Measurements from ENCODE around the gene TMC6. TPM values are rescaled to one million over a fixed set of nuclear protein-coding genes. Genes with fewer than 3 reads are reported as not detected.

Gene TMC6
- total and polyA plus RNA-seq, 2 of the 4 experiments (the other 2 are of a cell fraction) = 0.19 TPM; not detected in 1

- WGBS, 2 experiments (ENCODE audit: extremely low coverage in 2 of 2, insufficient read length in 1 of 2) = no CpG with 5 or more reads among the region's 6 CpGs
- dilution Hi-C loops (cut with HindIII; ENCODE audit: low sequenced_read_pairs, unreplicated experiment) = no loop called here
Measured at GRCh38 chr17:78079253-78079652, 49.3 kb downstream of the TMC6 start.

More at GRCh38 chr17:78079253-78079652, 49.3 kb downstream of the TMC6 start:
- Histone ChIP-seq H3K23ac (ENCODE audit: low read depth, low read length) (no peak overlapping the region), H3K14ac (replicated peaks; ENCODE audit: low read depth, low read length) (no peak overlapping the region), H3K56ac (ENCODE audit: extremely low read depth, insufficient read depth, low read length) (no peak overlapping the region), H4K91ac (ENCODE audit: insufficient read depth, low read depth, low read length) (no peak overlapping the region), H3K9me3 (ENCODE audit: control insufficient read depth, insufficient read depth, low read length) (no peaks in the 10 kb centered on the region), H3K4me3 (ENCODE audit: insufficient read depth, low read depth, low read length) (no peak overlapping the region), H3K27me3 (ENCODE audit: control insufficient read depth, insufficient read depth, low read length) (no peaks in the 10 kb centered on the region), H2BK15ac (ENCODE audit: low read depth, low read length) (no peak overlapping the region), H3K18ac (ENCODE audit: low read depth, low read length) (no peak overlapping the region), H3K79me1 (ENCODE audit: low read depth in 1 of 2, low read length in 2 of 2) (no peaks in the 10 kb centered on the region), H2BK20ac (ENCODE audit: low read depth, low read length) (no peak overlapping the region), H2AK5ac (ENCODE audit: low read depth, low read length) (no peak overlapping the region), H4K20me1 (ENCODE audit: insufficient read depth, low read length) (no peaks in the 10 kb centered on the region), H3K4ac (ENCODE audit: low read depth, low read length) (no peak overlapping the region), H4K8ac (ENCODE audit: low read depth in 2 of 2, low read length in 2 of 2) (no peak overlapping the region), H2AFZ (replicated peaks; ENCODE audit: low read length, poor library complexity) (no peak overlapping the region), H2BK120ac (ENCODE audit: low read depth, low read length) (no peak overlapping the region), H3K27ac (ENCODE audit: insufficient read depth, low read length) (no peak overlapping the region), H3K9me1 (ENCODE audit: insufficient read depth, low read length) (no peaks in the 10 kb centered on the region), H3K4me2 (ENCODE audit: low read depth, low read length) (no peak overlapping the region), H3K4me1 (ENCODE audit: control insufficient read depth, insufficient read depth, low read length) (no peaks in the 10 kb centered on the region), H3K9ac (ENCODE audit: low read depth, low read length) (no peak overlapping the region), H3K36me3 (ENCODE audit: control insufficient read depth, insufficient read depth, low read length) (peaks cover 45% of the 10 kb centered on the region), H2BK5ac (ENCODE audit: low read depth, low read length, poor library complexity, severe bottlenecking) (no peak overlapping the region), H2AK9ac (replicated peaks; ENCODE audit: low read depth, low read length, poor library complexity) (no peak overlapping the region), H4K5ac (ENCODE audit: low read depth, low read length) (no peak overlapping the region)
- intact Hi-C loops (cut with micrococcal nuclease) (no loop called here), in situ Hi-C loops (cut with MboI; ENCODE audit: low sequenced_read_pairs) (no loop called here)
- no TSS peak for BruUV-seq (replicated peaks)
- DNase-seq (no peak), ATAC-seq (ENCODE audit: low read depth) (no peak)
- TF ChIP-seq RAD21 (IDR thresholded peaks at IDR 0.05; ENCODE audit: low read length) (no peak), POLR2A (IDR thresholded peaks at IDR 0.05; ENCODE audit: low read depth, low read length) (no peak), SMC3 (IDR thresholded peaks at IDR 0.05; ENCODE audit: low read depth, low read length) (no peak), ELK1 (IDR thresholded peaks at IDR 0.05; ENCODE audit: borderline replicate concordance, low read depth, low read length) (no peak), RCOR1 (IDR thresholded peaks at IDR 0.05; ENCODE audit: insufficient replicate concordance, low read length) (no peak), NFE2L2 (IDR thresholded peaks at IDR 0.05; ENCODE audit: low read depth, low read length) (no peak), CEBPB (IDR thresholded peaks at IDR 0.05; ENCODE audit: low read depth, low read length) (no peak), MAFK (IDR thresholded peaks at IDR 0.05; ENCODE audit: low read depth, low read length) (no peak), RFX5 (IDR thresholded peaks at IDR 0.05; ENCODE audit: low read depth, low read length) (no peak), BHLHE40 (IDR thresholded peaks at IDR 0.05; ENCODE audit: low read depth, low read length) (no peak), FOS (IDR thresholded peaks at IDR 0.05; ENCODE audit: low read depth, low read length) (no peak), USF2 (IDR thresholded peaks at IDR 0.05; ENCODE audit: low read depth, low read length) (no peak), CHD1 (IDR thresholded peaks at IDR 0.05; ENCODE audit: low read depth, low read length) (no peak), MXI1 (IDR thresholded peaks at IDR 0.05; ENCODE audit: borderline replicate concordance, low read depth, low read length) (no peak), CTCF (conservative IDR thresholded peaks at IDR 0.05; ENCODE audit: low read depth, low read length) (no peak), MAZ (IDR thresholded peaks at IDR 0.05; ENCODE audit: borderline replicate concordance, low read depth, low read length) (no peak)
- CTCF ChIA-PET = no interaction called here
- POLR2A ChIA-PET (ENCODE audit: unreplicated experiment) = no interaction called here

Data from IMR-90 (cell line).